ENCODE results near the gene JSRP1. TPM values are rescaled to one million over a fixed set of nuclear protein-coding genes. Genes with fewer than 3 reads are reported as not detected.

Gene JSRP1
- total and polyA plus RNA-seq, 10 of the 15 experiments (the other 5 are each of a cell fraction or from before 2014, with no cell fraction given) = 0.41 to 0.91 (median 0.49) TPM; not detected in 7

GRCh38 chr19:2290441-2291184, 34.4 kb upstream of the JSRP1 start (continued):
- TF ChIP-seq CEBPZ (IDR thresholded peaks at IDR 0.05; ENCODE audit: low read depth, low read length) (no peak), CREB1 (IDR thresholded peaks at IDR 0.05; ENCODE audit: low read depth) (no peak), BHLHE40 (IDR thresholded peaks at IDR 0.05; ENCODE audit: borderline replicate concordance in 1 of 2, low read depth in 2 of 2, low read length in 1 of 2) (peak in 1 of 2 experiments; percentile 0; a peak in 1 of 4 replicates), NR2C2 (IDR thresholded peaks at IDR 0.05; ENCODE audit: borderline replicate concordance, control insufficient read depth, insufficient read length, low read depth) (no peak), CEBPB (IDR thresholded peaks at IDR 0.05; ENCODE audit: borderline replicate concordance in 1 of 2, low read depth in 2 of 2, low read length in 2 of 2) (no peak)

Data from GM12878 (cell line).